ENCODE measurements around the gene RTL9. TPM values are rescaled to one million over a fixed set of nuclear protein-coding genes. Genes with fewer than 3 reads are reported as not detected.
"Not testable (repeated sequence)": the region's sequence is repeated elsewhere in the genome, so short reads cannot be mapped to it uniquely, and the experiment has no call there.

Gene RTL9
- total RNA-seq, 1 donor from 2014 or later: 0.47 TPM

DNA sequence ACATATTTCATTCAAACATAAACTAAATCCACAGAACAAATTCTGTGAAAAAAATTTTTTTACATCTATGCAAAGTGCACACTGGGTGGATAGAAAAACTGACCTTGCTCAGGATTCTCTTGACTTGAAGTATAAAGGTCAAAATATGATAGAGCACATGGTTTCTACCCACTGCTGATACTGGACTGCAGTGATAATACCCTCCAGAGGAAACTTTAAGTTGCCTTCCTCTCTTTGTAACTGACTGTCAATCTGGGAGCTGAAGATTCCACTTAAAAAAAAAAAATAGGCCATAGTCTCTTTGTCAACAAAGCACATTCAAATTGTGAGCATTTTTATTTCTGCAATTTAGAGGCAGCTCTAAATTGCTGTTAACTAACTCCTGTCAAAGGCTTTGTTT lies 37.6 kb upstream of the RTL9 start:
- Mint-ChIP-seq H3K4me1 (peaks cover 18% of the 10 kb centered on the region), H3K9me3 (peaks cover 6% of the 10 kb centered on the region), H3K27me3 (ENCODE audit: low read depth) (no peaks in the 10 kb centered on the region), H3K36me3 (no peaks in the 10 kb centered on the region), H3K27ac (no peak overlapping the region), H3K4me3 (no peak overlapping the region)
- TF ChIP-seq, protein P1, sequence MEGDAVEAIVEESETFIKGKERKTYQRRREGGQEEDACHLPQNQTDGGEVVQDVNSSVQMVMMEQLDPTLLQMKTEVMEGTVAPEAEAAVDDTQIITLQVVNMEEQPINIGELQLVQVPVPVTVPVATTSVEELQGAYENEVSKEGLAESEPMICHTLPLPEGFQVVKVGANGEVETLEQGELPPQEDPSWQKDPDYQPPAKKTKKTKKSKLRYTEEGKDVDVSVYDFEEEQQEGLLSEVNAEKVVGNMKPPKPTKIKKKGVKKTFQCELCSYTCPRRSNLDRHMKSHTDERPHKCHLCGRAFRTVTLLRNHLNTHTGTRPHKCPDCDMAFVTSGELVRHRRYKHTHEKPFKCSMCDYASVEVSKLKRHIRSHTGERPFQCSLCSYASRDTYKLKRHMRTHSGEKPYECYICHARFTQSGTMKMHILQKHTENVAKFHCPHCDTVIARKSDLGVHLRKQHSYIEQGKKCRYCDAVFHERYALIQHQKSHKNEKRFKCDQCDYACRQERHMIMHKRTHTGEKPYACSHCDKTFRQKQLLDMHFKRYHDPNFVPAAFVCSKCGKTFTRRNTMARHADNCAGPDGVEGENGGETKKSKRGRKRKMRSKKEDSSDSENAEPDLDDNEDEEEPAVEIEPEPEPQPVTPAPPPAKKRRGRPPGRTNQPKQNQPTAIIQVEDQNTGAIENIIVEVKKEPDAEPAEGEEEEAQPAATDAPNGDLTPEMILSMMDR (IDR thresholded peaks at IDR 0.05; ENCODE audit: unreplicated experiment): no peak
- DNase-seq (ENCODE audit: low spot score in 2 of 2, unreplicated experiment in 2 of 2): no peak

DNA sequence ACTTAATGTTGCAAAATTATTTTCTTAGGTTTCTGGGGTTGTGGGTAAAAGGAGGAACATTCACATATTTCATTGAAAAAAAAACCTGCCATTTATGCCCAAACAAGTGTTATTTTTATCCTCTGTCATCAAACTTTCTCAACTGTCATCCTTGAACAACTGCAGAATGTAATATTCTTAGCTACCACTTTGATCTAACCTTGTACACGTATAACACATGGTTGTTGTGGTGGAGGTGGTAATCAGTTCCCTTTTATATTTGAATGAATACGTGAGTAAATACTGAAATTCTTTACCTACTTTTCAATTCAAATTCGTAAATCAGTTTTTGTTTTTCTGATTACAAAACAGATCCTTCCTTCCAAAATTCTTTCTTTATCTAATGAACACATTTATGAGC lies 37.0 kb upstream of the RTL9 start:
- H3K27ac Mint-ChIP-seq: no peak overlapping the region

DNA sequence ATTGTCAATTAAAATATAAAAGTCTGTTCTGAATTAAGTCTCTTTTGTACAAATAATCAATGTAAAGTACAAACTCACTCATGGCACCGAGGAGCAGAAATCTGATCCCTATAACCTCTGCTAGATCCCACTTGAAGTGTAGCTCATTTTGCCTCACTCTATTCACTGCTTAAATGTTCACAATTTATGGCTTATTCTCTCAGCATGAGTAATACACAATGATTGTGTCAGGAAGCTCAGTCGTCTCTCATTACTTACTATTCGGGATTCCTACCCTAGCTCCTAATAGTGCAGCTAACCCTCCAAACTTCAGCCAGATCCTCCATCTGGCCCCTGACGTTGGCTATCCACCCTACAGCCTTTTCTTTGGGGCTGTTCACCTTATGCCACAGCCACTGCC lies 36.0 kb upstream of the RTL9 start:
- H3K27ac Mint-ChIP-seq: no peak overlapping the region
- H3K36me3 Mint-ChIP-seq: no peaks in the 10 kb centered on the region
- H3K4me1 Mint-ChIP-seq: peaks cover 7% of the 10 kb centered on the region
- no peak for DNase-seq (ENCODE audit: low spot score in 2 of 2, unreplicated experiment in 2 of 2)
- TF ChIP-seq, protein P1 (IDR thresholded peaks at IDR 0.05; ENCODE audit: unreplicated experiment): no peak
- H3K27me3 Mint-ChIP-seq (ENCODE audit: low read depth): no peaks in the 10 kb centered on the region
- no peak overlapping the region for H3K4me3 Mint-ChIP-seq
- peaks cover 6% of the 10 kb centered on the region for H3K9me3 Mint-ChIP-seq

More for the DNA sequence above, 37.0 kb upstream of the RTL9 start:
- peaks cover 6% of the 10 kb centered on the region for H3K9me3 Mint-ChIP-seq
- DNase-seq (ENCODE audit: low spot score in 2 of 2, unreplicated experiment in 2 of 2): no peak
- H3K4me1 Mint-ChIP-seq: peaks cover 12% of the 10 kb centered on the region
- no peaks in the 10 kb centered on the region for H3K27me3 Mint-ChIP-seq (ENCODE audit: low read depth)
- TF ChIP-seq, protein P1 (IDR thresholded peaks at IDR 0.05; ENCODE audit: unreplicated experiment): no peak
- H3K4me3 Mint-ChIP-seq: no peak overlapping the region
- no peaks in the 10 kb centered on the region for H3K36me3 Mint-ChIP-seq

DNA sequence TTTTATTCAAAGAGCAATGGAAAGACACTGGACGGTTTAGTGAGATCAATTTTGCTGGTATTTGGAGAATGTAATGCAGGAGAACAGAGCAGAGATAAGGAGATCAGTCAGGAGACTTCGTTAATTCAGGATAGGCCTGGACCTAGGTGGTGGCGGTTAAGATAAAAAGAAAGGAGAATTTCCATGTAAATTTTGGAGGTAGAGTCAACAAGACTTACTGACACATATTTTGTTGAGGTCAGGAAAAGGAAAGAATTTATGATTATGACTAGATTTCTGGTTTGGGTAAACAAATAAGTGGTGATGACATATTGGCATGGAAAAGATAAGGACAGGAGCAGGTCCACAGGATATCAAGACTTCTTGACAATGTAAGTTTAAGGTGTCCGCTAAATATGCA lies 31.9 kb upstream of the RTL9 start:
- H3K4me1 Mint-ChIP-seq: no peaks in the 10 kb centered on the region
- H3K36me3 Mint-ChIP-seq: no peaks in the 10 kb centered on the region
- no peak for DNase-seq (ENCODE audit: low spot score in 2 of 2, unreplicated experiment in 2 of 2)
- TF ChIP-seq, protein P1 (IDR thresholded peaks at IDR 0.05; ENCODE audit: unreplicated experiment): no peak
- no peak overlapping the region for H3K27ac Mint-ChIP-seq
- H3K9me3 Mint-ChIP-seq: peaks cover 6% of the 10 kb centered on the region
- H3K4me3 Mint-ChIP-seq: no peak overlapping the region
- no peaks in the 10 kb centered on the region for H3K27me3 Mint-ChIP-seq (ENCODE audit: low read depth)

DNA sequence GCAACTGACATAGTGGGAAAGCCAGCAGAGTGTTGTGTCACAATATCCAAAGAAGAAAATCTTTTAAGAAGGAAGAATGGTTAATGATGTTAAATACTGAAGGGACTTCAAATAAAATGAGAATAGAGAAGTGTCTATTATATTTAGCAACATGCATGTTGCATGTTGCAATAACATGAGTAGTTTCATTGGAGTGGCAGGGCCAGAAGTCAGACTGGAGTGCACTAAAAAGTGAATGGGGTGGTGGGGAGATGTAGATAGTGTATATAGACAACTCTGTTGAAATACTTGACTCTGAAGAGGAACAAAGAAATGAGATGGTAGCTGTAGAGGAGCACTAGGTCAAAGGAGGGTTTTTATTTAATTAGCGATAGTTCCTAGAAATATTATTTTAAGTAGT lies 31.3 kb upstream of the RTL9 start:
- Mint-ChIP-seq H3K9me3 (peaks cover 6% of the 10 kb centered on the region), H3K27me3 (ENCODE audit: low read depth) (no peaks in the 10 kb centered on the region), H3K4me1 (no peaks in the 10 kb centered on the region), H3K27ac (no peak overlapping the region), H3K4me3 (no peak overlapping the region), H3K36me3 (no peaks in the 10 kb centered on the region)
- DNase-seq (ENCODE audit: low spot score in 2 of 2, unreplicated experiment in 2 of 2): no peak
- TF ChIP-seq, protein P1 (IDR thresholded peaks at IDR 0.05; ENCODE audit: unreplicated experiment): no peak

DNA sequence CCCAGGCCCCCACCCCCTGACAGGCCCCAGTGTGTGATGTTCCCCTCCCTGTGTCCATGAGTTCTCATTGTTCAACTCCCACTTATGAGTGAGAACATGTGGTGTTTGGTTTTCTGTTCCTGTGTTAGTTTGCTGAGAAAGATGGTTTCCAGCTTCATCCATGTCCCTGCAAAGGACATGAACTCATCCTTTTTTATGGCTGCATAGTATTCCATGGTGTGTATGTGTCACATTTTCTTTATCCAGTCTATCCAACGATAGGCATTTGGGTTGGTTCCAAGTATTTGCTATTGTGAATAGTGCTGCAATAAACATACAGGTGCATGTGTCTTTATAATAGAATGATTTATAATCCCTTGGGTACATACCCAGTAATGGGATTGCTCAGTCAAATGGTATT lies 30.0 kb upstream of the RTL9 start:
- not testable (repeated sequence) for H3K27me3 Mint-ChIP-seq (ENCODE audit: low read depth); DNase-seq (ENCODE audit: low spot score in 2 of 2, unreplicated experiment in 2 of 2); H3K4me3 Mint-ChIP-seq; H3K36me3 Mint-ChIP-seq; H3K4me1 Mint-ChIP-seq; H3K27ac Mint-ChIP-seq; H3K9me3 Mint-ChIP-seq
